GM19397 (cell line): ENCODE measurements around the gene LIPG.
"Not testable (repeated sequence)": the region's sequence is repeated elsewhere in the genome, so short reads cannot be mapped to it uniquely, and the experiment has no call there.

ENCODE experiments used
- ATAC-seq: cut with Tn5 transposase; IDR thresholded peaks from one replicate; pipeline ENCODE4 v1.9.1; 2021; ENCODE audit warnings: mild to moderate bottlenecking, moderate library complexity; ENCODE audit not compliant: unreplicated experiment

The LIPG gene

GRCh38 chr18:49572611-49573345 lies 10.9 kb downstream of the LIPG start:
- no peak for ATAC-seq

- no peak for ATAC-seq
Observed at GRCh38 chr18:49573835-49574234, 12.0 kb downstream of the LIPG start.

- not testable (repeated sequence) for ATAC-seq
Observed at GRCh38 chr18:49579041-49579440, 17.2 kb downstream of the LIPG start.

GRCh38 chr18:49579583-49579982 lies 17.7 kb downstream of the LIPG start:
- not testable (repeated sequence) for ATAC-seq

- ATAC-seq = no peak
Observed at GRCh38 chr18:49580279-49580678, 18.4 kb downstream of the LIPG start.

GRCh38 chr18:49581371-49581770 lies 19.5 kb downstream of the LIPG start:
- ATAC-seq = no peak

GRCh38 chr18:49582579-49582978 lies 20.7 kb downstream of the LIPG start:
- ATAC-seq = no peak

- ATAC-seq = no peak
Observed at GRCh38 chr18:49584394-49584793, 22.5 kb downstream of the LIPG start.

GRCh38 chr18:49584951-49585350 lies 23.1 kb downstream of the LIPG start:
- not testable (repeated sequence) for ATAC-seq

- no peak for ATAC-seq
Observed at GRCh38 chr18:49585781-49586663, 24.2 kb downstream of the LIPG start.

- ATAC-seq = no peak
Observed at GRCh38 chr18:49588171-49588570, 26.3 kb downstream of the LIPG start.

- ATAC-seq = no peak
Observed at GRCh38 chr18:49588971-49589370, 27.1 kb downstream of the LIPG start.

GRCh38 chr18:49590608-49591007 lies 28.8 kb downstream of the LIPG start:
- no peak for ATAC-seq

GRCh38 chr18:49591271-49591670 lies 29.4 kb downstream of the LIPG start:
- no peak for ATAC-seq

- ATAC-seq = no peak
Observed at GRCh38 chr18:49591775-49592174, 29.9 kb downstream of the LIPG start.

- no peak for ATAC-seq
Observed at GRCh38 chr18:49596687-49597086, 34.8 kb downstream of the LIPG start.

GRCh38 chr18:49597157-49597931 lies 35.5 kb downstream of the LIPG start:
- no peak for ATAC-seq

GRCh38 chr18:49601211-49601610 lies 39.4 kb downstream of the LIPG start:
- no peak for ATAC-seq

GRCh38 chr18:49608366-49609255 lies 46.8 kb downstream of the LIPG start:
- no peak for ATAC-seq
